ENCODE results near the gene SLC38A8.

- TF ChIP-seq USF1 (IDR thresholded peaks at IDR 0.05) (no peak), RAD21 (IDR thresholded peaks at IDR 0.05; ENCODE audit: low read depth) (no peak), TAF1 (IDR thresholded peaks at IDR 0.05; ENCODE audit: low read depth) (no peak), CREB1 (IDR thresholded peaks at IDR 0.05; ENCODE audit: low read depth) (no peak), EP300 (IDR thresholded peaks at IDR 0.05; ENCODE audit: borderline replicate concordance) (no peak), TEAD4 (IDR thresholded peaks at IDR 0.05) (no peak), REST (IDR thresholded peaks at IDR 0.05; ENCODE audit: low read depth) (no peak), CEBPB (IDR thresholded peaks at IDR 0.05) (no peak), EGR1 (IDR thresholded peaks at IDR 0.05) (no peak), MAX (IDR thresholded peaks at IDR 0.05) (no peak), ZBTB7A (IDR thresholded peaks at IDR 0.05; ENCODE audit: low read depth) (no peak), YY1 (IDR thresholded peaks at IDR 0.05; ENCODE audit: low read depth) (no peak), TCF12 (IDR thresholded peaks at IDR 0.05; ENCODE audit: low read depth) (no peak)
Measured at GRCh38 chr16:83994703-83995102, 47.9 kb downstream of the SLC38A8 start.
